GM12878 (cell line): ENCODE data around the gene PXT1. TPM values are rescaled to one million over a fixed set of nuclear protein-coding genes. Genes with fewer than 3 reads are reported as not detected.

ENCODE experiments used
- ATAC-seq: fragments of 200-7000 bp; cut with Tn5 transposase; 3 replicates; pipeline ENCODE4 v1.9.1; 2020; ENCODE audit warnings: mild to moderate bottlenecking, moderate library complexity
- BruUV-seq: library from RNA; stranded (reverse); fragments of 400-500 nt; replicated peaks from 2 replicates; lab custom pipeline; 2021; lab: Mats Ljungman, UMichigan
- CTCF ChIA-PET: fragments of 300-600 bp; sonication (Branson Sonifier 250); formaldehyde crosslinking; extraction: SDS; loops from one replicate; lab custom pipeline; 2021; ENCODE audit warnings: inconsistent platforms; lab: Yijun Ruan, JAX
- POLR2A ChIA-PET: fragments of 350-600 bp; formaldehyde crosslinking; extraction: SDS; loops from one replicate; lab custom pipeline; 2021; ENCODE audit warnings: inconsistent platforms; lab: Charles Lee
- RAD21 ChIA-PET: fragments of 300-600 bp; sonication (Branson Sonifier 250); formaldehyde crosslinking; loops from one replicate; lab custom pipeline; 2023; ENCODE audit warnings: antibody characterized with exemption; ENCODE audit not compliant: unreplicated experiment; lab: Charles Lee
- SMC1A ChIA-PET: fragments of 300-600 bp; sonication (Branson Sonifier 250); formaldehyde crosslinking; loops from one replicate; lab custom pipeline; 2023; ENCODE audit not compliant: unreplicated experiment, uncharacterized antibody; lab: Charles Lee
- DNase-seq: peaks from one replicate; pipeline ENCODE4 v3.0.0-alpha.2; 2011; ENCODE audit warnings: low read depth, low spot score
- FAIRE-seq: peaks from 3 replicates; lab custom pipeline; 2011; peaks lifted over from hg19 to GRCh38; lab: Jason Lieb, UNC
- H2AFZ ChIP-seq: 2 replicates; pipeline ENCODE4 v1.6.0; 2011; ENCODE audit warnings: low read depth, low read length, control low read depth; ENCODE audit not compliant: control insufficient read depth
- H3K27ac ChIP-seq: 2 replicates; pipeline ENCODE4 v1.5.1; 2011; ENCODE audit warnings: control low read depth; ENCODE audit not compliant: control insufficient read depth, insufficient read depth
- H3K27me3 ChIP-seq, 2 experiments: replicated peaks in 1 of 2; 2 replicates each; pipeline versions ENCODE4 v1.6.0 to v1.6.1; 2011; ENCODE audit warnings: low read length in 1 of 2; ENCODE audit not compliant: control insufficient read depth in 2 of 2, insufficient read depth in 2 of 2
- H3K36me3 ChIP-seq, 2 experiments: 2 replicates each; pipeline ENCODE4 v1.5.1; 2011; ENCODE audit warnings: low read length in 1 of 2; ENCODE audit not compliant: control insufficient read depth in 2 of 2, insufficient read depth in 2 of 2
- H3K4me1 ChIP-seq: 2 replicates; pipeline ENCODE4 v1.6.1; 2011; ENCODE audit warnings: mild to moderate bottlenecking, low read length, moderate library complexity, mixed read lengths; ENCODE audit not compliant: control insufficient read depth, insufficient read depth
- H3K4me2 ChIP-seq: 2 replicates; pipeline ENCODE4 v1.6.0; 2011; ENCODE audit warnings: control low read depth; ENCODE audit not compliant: control insufficient read depth, insufficient read depth
- H3K4me3 ChIP-seq: fragments of 200-600 bp; sonication (generic); 2 replicates; pipeline ENCODE4 v1.5.1; 2016
- H3K79me2 ChIP-seq: 2 replicates; pipeline ENCODE4 v1.6.0; 2011; ENCODE audit warnings: low read length; ENCODE audit not compliant: control insufficient read depth, insufficient read depth
- H3K9ac ChIP-seq: 2 replicates; pipeline ENCODE4 v1.8.0; 2011; ENCODE audit warnings: low read length, control low read depth, mixed read lengths; ENCODE audit not compliant: control insufficient read depth, insufficient read depth
- H3K9me3 ChIP-seq: replicated peaks from 3 replicates; pipeline ENCODE4 v1.5.1; 2011; ENCODE audit warnings: mild to moderate bottlenecking, low read length; ENCODE audit not compliant: control insufficient read depth, insufficient read depth
- H4K20me1 ChIP-seq: 2 replicates; pipeline ENCODE4 v1.6.0; 2011; ENCODE audit not compliant: control insufficient read depth, insufficient read depth
- CBFB ChIP-seq: IDR thresholded peaks from 2 replicates; pipeline ENCODE4 v1.6.1; 2016; ENCODE audit warnings: antibody characterized with exemption, low read depth
- EED ChIP-seq: sonication (generic); IDR thresholded peaks from 2 replicates; pipeline ENCODE4 v1.6.1; 2016; ENCODE audit warnings: antibody characterized with exemption, low read depth
- FOXK2 ChIP-seq: fragments of 450-650 bp; IDR thresholded peaks from 2 replicates; pipeline ENCODE4 v1.6.1; 2017; ENCODE audit warnings: mild to moderate bottlenecking, moderate library complexity
- RELA ChIP-seq: fragments of 450-650 bp; IDR thresholded peaks from 2 replicates; pipeline ENCODE4 v1.8.0; 2014; ENCODE audit warnings: borderline replicate concordance; ENCODE audit not compliant: partially characterized antibody
- SUPT20H ChIP-seq: IDR thresholded peaks from 2 replicates; pipeline ENCODE4 v1.6.1; 2011; ENCODE audit warnings: low read depth, mild to moderate bottlenecking, low read length, moderate library complexity, borderline replicate concordance; ENCODE audit not compliant: control insufficient read depth
- TARDBP ChIP-seq: IDR thresholded peaks from 2 replicates; pipeline ENCODE4 v1.6.1; 2016; ENCODE audit warnings: borderline replicate concordance
- TBL1XR1 ChIP-seq: IDR thresholded peaks from 2 replicates; pipeline ENCODE4 v1.6.1; 2012; ENCODE audit warnings: low read depth, low read length, improper control_type of control experiment
- TCF12 ChIP-seq: IDR thresholded peaks from 2 replicates; pipeline ENCODE4 v1.6.1; 2011; ENCODE audit warnings: low read depth, mild to moderate bottlenecking, low read length
- ZNF24 ChIP-seq: fragments of 450-650 bp; IDR thresholded peaks from 2 replicates; pipeline ENCODE4 v1.6.1; 2017; ENCODE audit warnings: antibody characterized with exemption, mild to moderate bottlenecking
- WGBS: methylation state at CpG from one replicate; pipeline ENCODE4 v1.1.6; 2016; ENCODE audit warnings: low lambda C conversion rate; ENCODE audit not compliant: insufficient replicate concordance, insufficient coverage; ENCODE audit errors: missing lambda C conversion rate; 5-methylcytosine and 5-hydroxymethylcytosine counted together
- in situ Hi-C: fragments of 300-500 bp; cut with MboI; formaldehyde crosslinking; loops from 9 replicates; pipeline ENCODE4 v1.14.3; 2018; ENCODE audit warnings: mixed read lengths
- intact Hi-C: fragments of 100-400 bp; cut with micrococcal nuclease; formaldehyde crosslinking; loops from one replicate; pipeline ENCODE4 v1.14.2; 2022; ENCODE audit not compliant: unreplicated experiment
- polyA plus RNA-seq, 11 experiments: library from polyadenylated mRNA; depleted of rRNA in 4 of 11; unstranded in 6 of 11; stranded (reverse) in 5 of 11; fragments of >200 nt; fragmentation: Nextera tagmentation in 4 of 11; fragmentation: Illumina TruSeq in 1 of 11; extraction: Ambion mirVana in 4 of 11; extraction: Trizol in 1 of 11; gene quantifications; 1 replicate in 1 of 11; 2 replicates in 10 of 11; pipeline versions ENCODE4 v1.2.1 to v1.2.3, GENCODE V29; 2011 to 2016; ENCODE audit warnings: inconsistent platforms in 2 of 11, missing spikeins in 2 of 11, low read depth in 1 of 11
- total RNA-seq, 4 experiments: library from RNA; depleted of rRNA in 3 of 4; stranded (reverse); fragments of >200 nt in 3 of 4; fragmentation: Illumina TruSeq in 1 of 4; extraction: Trizol in 1 of 4; gene quantifications; 2 replicates each; pipeline versions ENCODE4 v1.2.1 to v1.2.3, GENCODE V29; 2013 to 2021

PXT1 gene
- total and polyA plus RNA-seq, 10 of the 15 experiments (the other 5 are each of a cell fraction or from before 2014, with no cell fraction given): 0.27 to 2.9 (median 0.50) TPM

DNA sequence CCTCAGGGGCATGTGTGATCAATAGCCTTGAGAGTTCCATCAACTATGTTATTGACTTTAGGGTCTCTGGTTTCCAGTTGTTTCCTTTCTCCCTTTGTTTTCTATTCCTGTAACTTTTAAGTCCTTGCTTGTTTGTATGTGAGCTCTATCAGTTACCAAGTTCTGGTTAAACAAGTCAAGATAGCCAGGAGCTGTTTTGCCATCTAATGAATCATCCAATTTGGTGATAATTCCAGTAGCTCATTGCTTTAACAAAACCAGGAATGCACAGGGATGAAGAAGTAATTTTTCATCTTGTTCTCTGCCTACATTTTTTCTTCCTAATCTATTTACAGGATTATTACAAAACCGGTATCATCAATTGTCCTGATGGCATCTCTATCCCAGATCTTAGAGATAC, 36.6 kb upstream of the PXT1 start:
- Histone ChIP-seq H3K27ac (no peak overlapping the region), H2AFZ (no peak overlapping the region), H3K27me3 (no peaks in the 10 kb centered on the region), H3K36me3 (peaks cover 3 to 26% of the 10 kb centered on the region in 2 experiments), H3K9me3 (no peaks in the 10 kb centered on the region), H3K4me3 (no peak overlapping the region), H3K4me1 (no peaks in the 10 kb centered on the region), H3K4me2 (no peak overlapping the region), H3K79me2 (no peaks in the 10 kb centered on the region), H4K20me1 (no peaks in the 10 kb centered on the region), H3K9ac (no peak overlapping the region)
- TF ChIP-seq TCF12 (no peak), FOXK2 (no peak), SUPT20H (no peak), EED (no peak), TARDBP (no peak), CBFB (no peak), RELA (no peak), ZNF24 (no peak), TBL1XR1 (no peak)
- SMC1A ChIA-PET: interaction anchor here (0.6 to 1.6 kb wide), 4 partner anchors 9 to 120 kb away, joined by 3 to 4 read pairs (median 3); no protein-coding TSS in a partner anchor
- CTCF ChIA-PET: interaction anchor here (1.0 to 1.3 kb wide), 3 partner anchors 9 to 100 kb away, joined by 3 to 4 read pairs (median 3); no protein-coding TSS in a partner anchor
- DNase-seq: no peak
- intact Hi-C loops: no loop called here
- FAIRE-seq: no peak
- RAD21 ChIA-PET: no interaction called here
- in situ Hi-C loops: no loop called here
- POLR2A ChIA-PET: interaction anchor here (0.7 kb wide), 1 partner anchor 787 kb away, joined by 3 read pairs; no protein-coding TSS in a partner anchor
- BruUV-seq: no TSS peak
- 100% methylated on average over 1 of the region's 1 CpG for WGBS
- no peak for ATAC-seq
